GDM1 (cell line): ENCODE results near the gene FRYL.
"Not testable (repeated sequence)": the region's sequence is repeated elsewhere in the genome, so short reads cannot be mapped to it uniquely, and the experiment has no call there.

ENCODE experiments used
- DNase-seq: peaks from one replicate; lab custom pipeline; 2025; lab: John Stamatoyannopoulos, UW

FRYL gene

DNA sequence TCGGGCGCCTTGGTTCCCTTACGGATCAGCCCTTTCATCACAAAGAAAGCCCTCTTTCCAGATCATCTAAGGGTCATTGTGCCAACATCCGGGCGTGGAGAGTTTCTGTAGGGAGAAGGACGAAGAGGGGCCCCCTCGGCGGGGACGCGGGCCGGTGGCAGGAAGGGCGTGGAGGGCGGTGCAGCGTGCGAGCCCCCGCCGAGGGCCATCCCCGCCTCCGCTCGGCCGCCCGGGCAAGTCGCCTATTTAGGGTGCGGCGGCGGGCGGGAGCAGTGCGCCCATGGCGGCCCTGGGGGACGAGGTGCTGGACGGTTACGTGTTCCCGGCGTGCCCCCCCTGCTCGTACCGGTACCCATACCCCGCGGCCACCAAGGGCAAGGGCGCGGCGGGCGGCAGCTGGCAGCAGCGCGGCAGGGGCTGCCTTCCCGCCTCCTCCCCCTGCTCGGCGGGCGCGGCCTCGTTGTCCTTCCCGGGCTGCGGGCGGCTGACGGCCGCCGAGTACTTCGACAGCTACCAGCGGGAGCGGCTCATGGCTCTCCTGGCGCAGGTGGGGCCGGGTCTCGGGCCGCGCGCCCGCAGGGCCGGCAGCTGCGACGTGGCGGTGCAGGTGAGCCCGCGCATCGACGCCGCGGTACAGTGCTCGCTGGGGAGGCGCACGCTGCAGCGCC is 289.9 kb downstream of the FRYL start, which contains the start of gene ZAR1:
ZAR1 (plus strand) TSS at position 241 of the 668 bp plus-strand sequence; CDS start at position 281, 40 bp downstream.
- no peak for DNase-seq

DNA sequence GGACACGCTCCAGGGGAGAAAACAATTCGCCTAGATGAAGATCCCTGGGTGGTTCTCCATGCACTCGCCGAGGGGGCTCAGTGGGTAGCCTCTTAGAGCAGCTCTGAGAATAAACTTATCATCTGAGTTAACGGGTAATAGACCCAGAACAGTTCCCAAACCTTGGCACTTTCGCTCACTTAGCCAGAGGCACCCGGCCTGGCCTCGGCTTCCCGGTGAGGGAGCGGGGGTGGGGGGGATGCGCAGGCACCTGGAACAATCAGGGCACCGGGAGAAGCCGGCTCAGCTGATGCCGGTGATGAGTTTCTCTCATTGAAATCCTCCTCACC is 290.4 kb downstream of the FRYL start:
- no peak for DNase-seq

DNA sequence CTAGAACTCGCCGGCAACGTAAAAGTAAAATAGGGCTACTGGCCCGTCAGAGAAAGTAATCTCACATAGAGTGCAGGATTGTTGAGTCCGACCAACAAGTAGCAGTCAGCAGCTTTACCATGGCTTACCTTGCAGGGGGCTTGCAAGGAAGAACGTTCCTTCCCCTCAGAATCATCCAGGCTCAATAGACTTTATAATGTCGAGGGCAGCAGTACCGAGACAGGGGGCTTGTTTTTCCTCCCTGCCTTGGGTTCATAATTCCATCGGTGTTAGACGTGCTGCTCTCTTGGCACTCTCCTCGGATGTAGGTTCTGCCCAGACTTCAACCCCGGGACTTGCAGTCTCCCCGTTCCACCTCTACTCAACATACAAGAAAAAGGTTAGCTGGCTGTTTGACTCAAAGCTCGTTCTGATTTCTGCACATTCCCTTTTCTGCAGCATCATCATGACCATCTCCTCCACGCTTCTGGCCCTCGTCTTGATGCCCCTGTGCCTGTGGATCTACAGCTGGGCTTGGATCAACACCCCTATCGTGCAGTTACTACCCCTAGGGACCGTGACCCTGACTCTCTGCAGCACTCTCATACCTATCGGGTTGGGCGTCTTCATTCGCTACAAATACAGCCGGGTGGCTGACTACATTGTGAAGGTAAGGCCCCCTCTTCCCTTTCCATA is 295.4 kb downstream of the FRYL start:
- no peak for DNase-seq

DNA sequence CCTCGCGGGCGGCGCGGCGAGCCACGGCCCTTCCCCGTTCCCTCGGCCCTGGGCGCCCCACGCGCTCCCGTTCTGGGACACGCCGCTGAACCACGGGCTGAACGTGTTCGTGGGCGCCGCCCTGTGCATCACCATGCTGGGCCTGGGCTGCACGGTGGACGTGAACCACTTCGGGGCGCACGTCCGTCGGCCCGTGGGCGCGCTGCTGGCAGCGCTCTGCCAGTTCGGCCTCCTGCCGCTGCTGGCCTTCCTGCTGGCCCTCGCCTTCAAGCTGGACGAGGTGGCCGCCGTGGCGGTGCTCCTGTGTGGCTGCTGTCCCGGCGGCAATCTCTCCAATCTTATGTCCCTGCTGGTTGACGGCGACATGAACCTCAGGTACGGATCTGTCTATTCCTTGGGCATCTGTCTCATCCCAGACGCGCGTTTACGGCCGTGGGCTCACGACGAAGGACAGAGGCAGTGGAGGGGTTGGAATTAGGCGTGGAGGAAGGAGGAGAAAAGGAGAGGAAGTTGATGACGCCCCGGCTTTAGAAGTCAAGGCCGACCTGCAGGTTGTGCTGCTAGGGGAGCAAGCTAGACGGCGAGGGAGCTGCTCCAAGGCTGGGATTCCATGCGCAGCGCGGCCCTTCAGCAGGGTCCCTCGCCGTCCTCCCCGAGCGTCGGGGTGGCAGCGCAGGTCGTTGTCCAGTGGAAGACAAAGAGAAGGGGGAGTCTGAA is 296.1 kb downstream of the FRYL start:
- DNase-seq = no peak

DNA sequence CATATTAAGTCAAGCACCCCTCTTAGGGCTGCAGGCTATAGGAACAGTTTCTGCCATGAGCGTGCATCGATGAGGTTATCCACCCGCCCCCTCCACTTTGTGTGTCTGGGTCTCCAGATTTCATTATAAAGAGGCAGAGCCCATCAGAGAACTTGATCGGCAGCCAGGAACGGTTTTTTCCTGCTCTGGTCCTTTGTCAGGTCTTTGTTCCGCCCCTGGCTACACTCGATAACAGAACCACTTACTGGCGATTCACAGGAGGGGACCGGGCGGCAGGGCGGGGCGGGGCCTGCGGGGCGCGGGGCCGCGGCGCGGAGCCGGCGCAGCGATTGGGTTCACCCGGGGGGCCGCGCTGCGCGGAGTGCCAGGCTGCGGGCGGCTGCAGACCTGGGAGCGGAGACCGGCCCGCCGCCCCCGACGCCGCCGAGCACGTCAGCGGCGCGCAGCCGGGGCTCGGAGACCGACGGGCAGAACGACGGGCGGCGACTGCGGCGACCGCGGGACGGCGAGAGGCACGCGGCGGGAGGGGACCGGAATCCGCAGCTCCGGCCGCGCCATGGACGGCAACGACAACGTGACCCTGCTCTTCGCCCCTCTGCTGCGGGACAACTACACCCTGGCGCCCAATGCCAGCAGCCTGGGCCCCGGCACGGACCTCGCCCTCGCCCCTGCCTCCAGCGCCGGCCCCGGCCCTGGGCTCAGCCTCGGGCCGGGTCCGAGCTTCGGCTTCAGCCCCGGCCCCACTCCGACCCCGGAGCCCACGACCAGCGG is 296.9 kb downstream of the FRYL start, which contains the start of gene SLC10A4:
SLC10A4 (plus strand) TSS at position 338 of the 771 bp plus-strand sequence; CDS start at position 557, 219 bp downstream.
- no peak for DNase-seq

DNA sequence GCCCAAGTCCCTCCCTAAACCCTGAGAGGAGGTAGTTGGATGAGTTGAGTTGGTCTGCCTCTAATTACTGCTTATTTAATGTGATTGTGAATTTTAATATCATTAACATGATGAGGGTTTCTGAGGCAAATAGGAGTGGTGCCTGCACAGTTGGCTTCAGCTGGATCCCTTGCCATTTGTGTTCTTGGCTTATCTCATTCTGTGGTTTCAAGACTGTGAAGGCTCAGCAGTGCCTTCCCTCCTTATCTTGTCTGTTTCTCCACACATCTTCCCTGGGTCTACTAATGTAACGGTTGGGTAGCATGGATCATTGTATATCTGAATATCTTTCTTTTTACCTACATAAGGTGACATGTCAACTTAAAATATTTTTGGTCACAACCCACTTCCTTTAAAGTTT is 298.5 kb downstream of the FRYL start:
- DNase-seq = no peak

DNA sequence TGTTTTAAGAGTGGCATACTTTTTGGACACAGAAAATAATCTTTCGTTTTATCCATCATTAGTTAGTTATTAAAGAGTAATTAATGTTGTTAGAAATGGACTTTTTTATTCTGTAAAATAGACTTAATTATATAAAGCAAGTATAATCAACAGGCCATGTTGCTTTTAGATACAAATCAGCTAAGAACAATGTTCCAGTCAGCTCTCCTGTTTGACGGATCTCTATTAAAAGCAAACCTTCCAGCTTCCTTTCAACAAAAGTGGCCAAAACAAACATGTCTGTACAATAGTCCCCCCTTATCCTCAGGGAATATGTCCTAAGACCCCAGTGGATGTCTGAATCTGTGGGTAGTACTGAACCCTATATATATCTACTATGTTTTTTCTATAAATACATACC is 301.8 kb downstream of the FRYL start:
- DNase-seq = no peak

DNA sequence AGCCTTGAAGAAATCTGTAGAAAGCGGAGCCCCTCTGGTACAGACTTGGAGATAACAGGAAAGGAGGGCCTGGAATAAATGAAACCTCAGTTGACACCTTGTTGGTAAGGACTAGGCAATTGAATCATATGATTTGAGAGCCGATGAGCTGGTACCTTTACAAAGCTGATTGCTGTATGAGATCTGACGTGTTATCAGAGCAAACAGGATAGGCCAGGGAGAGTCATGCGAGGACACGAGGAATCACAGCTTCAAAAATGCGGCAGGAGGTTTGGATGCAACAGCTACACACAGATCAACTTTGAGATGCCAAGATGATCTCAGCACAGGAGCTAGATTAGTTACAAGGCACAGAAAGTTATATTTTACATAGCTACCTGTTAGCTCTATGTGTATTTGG is 304.3 kb downstream of the FRYL start:
- DNase-seq = no peak

DNA sequence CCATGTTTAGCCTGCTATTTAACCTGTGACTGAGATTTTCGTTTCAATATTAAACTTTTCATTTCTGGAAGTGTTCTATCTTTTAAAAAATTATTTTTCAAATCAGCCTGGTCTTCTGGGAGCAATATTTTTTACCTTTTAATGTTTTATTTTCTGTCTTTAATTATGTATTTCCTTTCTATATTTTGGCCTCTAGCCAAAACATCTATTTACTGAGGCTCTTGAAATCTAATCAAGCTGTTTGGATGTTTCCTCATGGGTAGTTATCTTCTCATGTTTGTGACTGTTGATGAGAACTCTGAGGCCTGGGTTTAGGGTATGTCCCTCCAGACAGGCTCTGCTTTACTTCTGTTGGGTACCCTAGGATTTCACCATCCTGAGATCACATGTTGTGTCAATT is 307.3 kb downstream of the FRYL start:
- DNase-seq = no peak

DNA sequence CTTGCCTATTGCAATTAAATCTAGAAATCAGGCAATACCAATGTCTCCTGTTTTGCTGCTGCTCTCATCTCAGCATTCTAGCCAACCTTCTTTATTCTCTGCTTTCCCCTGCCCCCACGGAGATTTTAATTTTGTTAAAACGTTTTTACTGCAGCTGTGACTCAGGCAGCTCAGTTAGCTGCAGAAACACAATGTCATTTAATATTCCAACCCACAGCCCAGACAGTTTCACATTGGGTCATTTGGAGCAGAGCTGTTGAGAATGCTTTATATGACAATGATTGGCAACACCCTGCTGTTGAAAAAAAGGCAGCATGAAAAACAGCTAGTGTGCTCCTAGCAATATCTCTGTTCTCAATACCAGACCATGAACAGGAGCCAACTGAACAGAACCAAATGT is 309.5 kb downstream of the FRYL start:
- DNase-seq = no peak

DNA sequence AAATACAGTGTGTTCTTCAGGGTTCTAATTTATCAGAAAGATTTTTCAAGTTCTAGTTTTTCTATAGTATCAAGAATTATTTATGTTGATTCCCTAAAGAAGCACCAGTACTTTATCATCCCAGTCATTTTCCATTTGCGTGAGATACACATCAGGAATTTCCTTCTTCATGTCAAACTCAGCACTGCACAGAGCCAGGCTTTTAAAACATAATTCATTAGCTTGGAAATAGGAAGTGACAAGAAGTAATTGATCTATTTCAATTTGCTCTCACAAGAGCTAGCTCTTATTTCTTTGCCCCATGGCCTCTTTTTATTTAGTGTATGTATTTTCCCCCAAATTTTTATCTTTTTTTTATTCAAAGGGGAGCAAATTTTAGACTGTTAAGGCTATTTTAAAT is 309.9 kb downstream of the FRYL start:
- DNase-seq = no peak

DNA sequence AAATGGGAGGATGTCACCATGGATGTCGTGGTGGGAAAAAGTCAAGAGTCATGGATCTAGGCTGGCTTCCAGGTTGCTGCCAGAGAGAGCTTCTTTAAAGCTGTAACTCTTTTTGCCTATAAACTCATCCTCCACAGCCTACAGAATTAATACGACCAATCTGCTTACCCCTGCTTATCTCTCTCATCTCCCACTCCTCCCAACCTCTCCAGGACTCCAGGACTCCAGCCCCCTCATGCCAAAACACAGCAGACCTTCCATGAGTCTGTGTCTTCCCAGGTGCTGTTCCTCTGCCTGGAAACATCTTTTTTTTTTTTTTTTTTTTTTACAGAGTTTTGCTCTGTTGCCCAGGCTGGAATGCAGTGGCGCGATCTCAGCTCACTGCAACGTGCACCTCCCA is 312.2 kb downstream of the FRYL start:
- no peak for DNase-seq

DNA sequence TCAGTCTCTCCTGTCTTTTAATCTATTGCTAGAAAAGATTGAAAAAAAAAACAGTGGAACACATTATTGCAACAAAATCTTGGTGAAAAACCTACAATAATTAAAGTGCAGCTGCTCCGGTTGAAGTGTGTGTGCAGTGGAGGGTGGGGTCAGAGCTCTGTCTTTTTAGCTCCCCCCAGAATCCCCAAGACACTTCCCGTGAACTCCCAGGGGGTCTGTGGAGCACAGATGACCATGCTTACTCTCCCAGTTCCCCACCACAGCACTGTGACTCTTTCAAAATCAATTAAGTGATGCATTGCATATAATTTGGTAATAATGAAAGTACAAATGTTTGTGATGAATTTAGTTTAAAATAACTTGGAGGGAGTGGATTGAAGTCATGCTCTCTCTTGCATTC is 312.6 kb downstream of the FRYL start:
- no peak for DNase-seq

DNA sequence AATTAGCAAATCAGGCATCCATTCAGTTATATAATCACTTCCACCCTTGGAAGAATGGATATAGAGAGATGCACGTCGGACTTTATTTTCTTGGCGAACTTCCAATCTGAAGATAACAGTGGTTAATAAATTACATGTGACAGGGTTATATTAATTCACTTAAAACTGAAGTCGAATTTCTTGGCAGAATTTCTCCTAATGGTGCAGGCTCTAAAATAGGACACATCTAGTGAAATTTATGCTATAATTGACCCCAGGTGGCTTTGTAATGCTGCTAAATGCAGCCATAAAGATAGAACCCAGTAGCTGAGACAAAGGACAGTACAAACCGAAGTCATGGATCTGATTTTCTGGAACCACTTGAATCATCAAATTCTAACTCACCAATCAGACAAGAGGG is 317.7 kb downstream of the FRYL start:
- no peak for DNase-seq

DNA sequence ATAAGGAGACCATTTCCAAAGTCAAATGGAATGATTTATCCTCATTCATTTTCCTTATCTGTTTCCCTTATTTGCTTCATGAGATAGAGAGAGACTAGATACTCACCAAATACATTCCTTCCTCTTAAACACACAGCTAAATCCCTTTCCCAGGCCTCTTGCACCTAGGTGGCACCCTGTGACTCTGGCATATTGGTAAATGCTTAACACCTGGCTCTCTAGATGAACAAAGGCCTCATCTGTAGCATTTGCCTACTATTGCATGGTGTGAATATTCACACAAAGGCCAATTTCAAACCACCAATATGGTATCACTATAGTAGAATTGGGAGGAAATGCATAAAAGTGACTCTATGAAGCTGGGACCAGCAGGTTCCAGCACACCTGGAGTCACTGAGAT is 319.1 kb downstream of the FRYL start:
- no peak for DNase-seq

DNA sequence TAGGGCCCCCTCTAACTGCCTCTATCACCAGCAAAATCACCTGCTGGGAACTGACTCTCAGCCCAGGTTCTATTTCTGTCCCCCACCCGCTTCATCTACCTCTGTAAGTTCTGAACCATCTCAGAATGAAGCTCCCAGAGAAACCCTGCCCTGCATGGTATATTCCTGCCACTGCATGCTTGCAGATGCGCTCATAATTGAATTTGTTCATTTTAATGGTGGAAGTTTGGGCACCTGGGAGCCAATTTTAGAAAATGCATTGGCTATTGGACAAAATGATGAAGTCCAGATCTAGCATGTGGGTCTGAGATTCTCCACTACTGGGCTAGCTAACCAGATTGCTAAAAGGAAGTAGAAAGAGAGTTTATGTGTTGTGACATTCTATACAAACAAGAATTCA is 325.5 kb downstream of the FRYL start:
- no peak for DNase-seq

DNA sequence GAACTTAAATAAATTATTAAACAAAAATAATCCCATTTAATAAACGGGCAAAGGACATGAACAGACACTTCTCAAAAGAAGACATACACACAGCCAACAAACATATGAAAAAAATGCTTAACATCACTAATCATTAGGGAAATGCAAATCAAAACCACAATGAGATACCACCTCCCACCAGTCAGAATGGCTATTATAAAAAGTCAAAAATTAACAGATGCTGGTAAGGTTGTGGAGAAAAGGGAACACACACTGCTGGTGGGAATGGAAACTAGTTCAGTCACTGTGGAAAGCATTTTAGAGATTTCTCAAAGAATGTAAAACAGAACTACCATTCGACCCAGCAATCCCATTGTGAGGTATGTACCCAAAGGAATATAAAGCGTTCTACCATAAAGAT is 328.4 kb downstream of the FRYL start:
- not testable (repeated sequence) for DNase-seq

DNA sequence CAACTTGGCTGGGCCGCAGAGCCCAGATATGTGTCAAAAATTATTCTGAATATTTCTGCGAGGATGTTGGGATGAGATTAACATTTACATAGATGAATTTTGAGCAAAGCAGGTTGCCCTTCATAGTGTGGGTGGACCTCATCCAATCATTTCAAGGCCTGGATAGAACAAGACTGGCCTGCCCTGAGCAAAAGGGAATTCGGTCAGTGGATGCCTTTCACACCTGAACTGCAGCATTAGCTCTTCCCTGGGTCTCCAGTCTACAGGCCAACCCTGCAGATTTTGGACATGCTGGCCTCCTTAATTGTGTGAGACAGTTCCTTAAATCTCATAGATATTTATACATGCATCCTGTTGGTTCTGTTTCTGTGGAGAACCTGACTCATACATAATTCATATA is 329.3 kb downstream of the FRYL start:
- no peak for DNase-seq

DNA sequence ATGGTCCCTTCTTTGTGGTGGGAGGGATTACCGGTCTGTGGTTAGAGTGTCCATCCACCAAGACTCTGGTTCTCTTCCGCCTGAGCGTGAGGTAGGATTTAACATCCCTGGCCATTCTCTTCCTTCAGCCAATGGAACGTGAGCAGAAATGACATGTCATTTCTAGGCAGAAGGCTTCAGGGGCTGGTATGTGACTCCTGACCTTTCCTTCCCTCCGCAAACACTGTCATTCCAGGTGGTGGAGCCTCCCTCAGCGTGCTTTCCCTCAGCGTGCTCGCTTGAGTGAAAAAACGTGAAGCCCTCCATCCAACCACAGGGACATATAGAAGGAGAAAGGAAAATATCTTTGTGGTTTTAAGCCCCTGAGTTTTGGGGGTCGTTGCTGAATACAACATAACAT is 330.9 kb downstream of the FRYL start:
- no peak for DNase-seq
